Stimulated activated CD8-positive, alpha-beta memory T cell treated with anti-CD3 and anti-CD28 coated beads, Interleukin-12 subunit alpha, Interleukin-12 subunit beta, amount 100 ng/mL, for 1 hour (primary cell): ENCODE results near the gene CYP20A1.
A peak's percentile ranks its signal among the peaks of the same experiment; 100 is the strongest.
"Not testable (repeated sequence)": the region's sequence is repeated elsewhere in the genome, so short reads cannot be mapped to it uniquely, and the experiment has no call there.

Experiments used
- DNase-seq: peaks from one replicate; pipeline ENCODE4 v3.0.0-alpha.2; 2020; ENCODE audit warnings: low read depth

CYP20A1 gene, protein sequence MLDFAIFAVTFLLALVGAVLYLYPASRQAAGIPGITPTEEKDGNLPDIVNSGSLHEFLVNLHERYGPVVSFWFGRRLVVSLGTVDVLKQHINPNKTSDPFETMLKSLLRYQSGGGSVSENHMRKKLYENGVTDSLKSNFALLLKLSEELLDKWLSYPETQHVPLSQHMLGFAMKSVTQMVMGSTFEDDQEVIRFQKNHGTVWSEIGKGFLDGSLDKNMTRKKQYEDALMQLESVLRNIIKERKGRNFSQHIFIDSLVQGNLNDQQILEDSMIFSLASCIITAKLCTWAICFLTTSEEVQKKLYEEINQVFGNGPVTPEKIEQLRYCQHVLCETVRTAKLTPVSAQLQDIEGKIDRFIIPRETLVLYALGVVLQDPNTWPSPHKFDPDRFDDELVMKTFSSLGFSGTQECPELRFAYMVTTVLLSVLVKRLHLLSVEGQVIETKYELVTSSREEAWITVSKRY

DNA sequence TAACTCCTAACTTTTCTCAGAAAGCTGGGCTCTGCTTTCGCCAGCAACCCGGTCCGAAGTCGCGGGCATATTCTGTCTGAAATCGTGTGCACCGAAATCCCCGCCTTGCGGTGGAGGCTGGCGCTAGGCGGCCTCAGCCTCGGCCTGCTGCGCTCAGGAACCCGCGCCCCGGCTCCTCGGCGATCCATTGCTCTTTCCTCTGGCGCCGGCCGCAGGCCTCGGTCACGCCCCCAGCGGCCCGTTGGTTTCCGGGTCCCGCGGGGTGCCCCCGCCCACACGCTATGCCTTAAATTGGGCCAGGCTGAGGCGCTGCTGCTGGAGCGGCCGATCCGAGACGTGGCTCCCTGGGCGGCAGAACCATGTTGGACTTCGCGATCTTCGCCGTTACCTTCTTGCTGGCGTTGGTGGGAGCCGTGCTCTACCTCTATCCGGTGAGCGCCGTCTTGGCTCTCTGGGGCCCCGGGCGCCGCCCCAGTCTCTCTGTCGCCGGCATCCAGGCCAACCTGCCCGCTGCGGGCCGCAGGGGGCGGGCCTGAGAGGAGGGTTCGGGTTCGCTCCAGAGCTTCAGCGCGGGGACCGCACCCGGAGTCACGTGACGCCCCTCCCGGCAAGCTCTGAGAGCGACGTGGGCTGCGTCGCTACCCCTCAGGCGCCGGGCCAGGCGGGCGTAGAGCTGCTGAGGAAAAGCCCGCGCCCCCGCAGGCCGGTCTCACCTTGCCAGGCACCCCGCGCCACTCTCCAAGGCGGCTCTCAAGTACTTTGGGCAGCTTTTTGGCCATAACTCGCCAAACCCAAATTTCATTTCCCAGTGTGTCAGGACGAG lies at the start of gene CYP20A1:
TSS of gene CYP20A1 (plus strand) at position 315 of the 823 bp plus-strand sequence. CDS start at position 360, 45 bp downstream.
- DNase-seq: peak; percentile 95

DNA sequence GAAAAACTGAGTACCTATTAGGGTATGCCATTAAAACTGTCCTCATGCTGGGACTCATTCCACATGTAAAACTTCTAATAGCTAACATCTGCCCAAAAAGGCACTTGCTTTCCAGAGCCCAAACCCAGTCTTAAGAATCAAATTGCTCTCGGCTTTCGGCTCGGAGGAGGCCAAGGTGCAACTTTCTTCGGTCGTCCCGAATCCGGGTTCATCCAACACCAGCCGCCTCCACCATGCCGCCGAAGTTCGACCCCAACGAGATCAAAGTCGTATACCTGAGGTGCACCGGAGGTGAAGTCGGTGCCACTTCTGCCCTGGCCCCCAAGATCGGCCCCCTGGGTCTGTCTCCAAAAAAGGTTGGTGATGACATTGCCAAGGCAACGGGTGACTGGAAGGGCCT lies 48.3 kb upstream of the CYP20A1 start:
- not testable (repeated sequence) for DNase-seq

DNA sequence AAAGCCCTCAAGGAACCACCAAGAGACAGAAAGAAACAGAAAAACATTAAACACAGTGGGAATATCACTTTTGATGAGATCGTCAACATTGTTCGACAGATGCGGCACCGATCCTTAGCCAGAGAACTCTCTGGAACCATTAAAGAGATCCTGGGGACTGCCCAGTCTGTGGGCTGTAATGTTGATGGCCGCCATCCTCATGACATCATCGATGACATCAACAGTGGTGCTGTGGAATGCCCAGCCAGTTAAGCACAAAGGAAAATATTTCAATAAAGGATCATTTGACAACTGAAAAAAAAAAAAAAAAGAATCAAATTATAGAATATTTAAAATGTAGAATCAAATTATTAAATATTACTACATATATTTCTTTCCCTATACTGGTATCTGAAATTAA lies 47.8 kb upstream of the CYP20A1 start:
- DNase-seq: not testable (repeated sequence)

DNA sequence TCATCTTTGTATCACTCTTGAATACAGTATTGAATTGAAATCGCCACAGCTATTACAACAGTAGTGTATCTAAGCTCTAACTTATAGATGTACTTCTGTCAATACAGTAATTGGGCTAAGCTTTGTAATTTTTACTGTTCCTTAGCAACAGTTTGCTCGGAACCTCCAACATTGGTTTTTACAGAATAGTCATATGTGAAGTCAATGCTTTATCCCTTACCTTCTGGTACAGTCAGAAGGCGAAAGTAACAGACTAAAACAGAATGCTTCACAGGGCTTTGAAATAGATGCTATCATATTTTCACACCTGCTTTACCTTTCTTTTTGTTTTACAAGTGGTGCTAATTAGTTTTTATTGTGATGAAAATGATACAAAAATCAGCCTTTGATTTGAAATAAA lies 46.9 kb upstream of the CYP20A1 start:
- DNase-seq: no peak

DNA sequence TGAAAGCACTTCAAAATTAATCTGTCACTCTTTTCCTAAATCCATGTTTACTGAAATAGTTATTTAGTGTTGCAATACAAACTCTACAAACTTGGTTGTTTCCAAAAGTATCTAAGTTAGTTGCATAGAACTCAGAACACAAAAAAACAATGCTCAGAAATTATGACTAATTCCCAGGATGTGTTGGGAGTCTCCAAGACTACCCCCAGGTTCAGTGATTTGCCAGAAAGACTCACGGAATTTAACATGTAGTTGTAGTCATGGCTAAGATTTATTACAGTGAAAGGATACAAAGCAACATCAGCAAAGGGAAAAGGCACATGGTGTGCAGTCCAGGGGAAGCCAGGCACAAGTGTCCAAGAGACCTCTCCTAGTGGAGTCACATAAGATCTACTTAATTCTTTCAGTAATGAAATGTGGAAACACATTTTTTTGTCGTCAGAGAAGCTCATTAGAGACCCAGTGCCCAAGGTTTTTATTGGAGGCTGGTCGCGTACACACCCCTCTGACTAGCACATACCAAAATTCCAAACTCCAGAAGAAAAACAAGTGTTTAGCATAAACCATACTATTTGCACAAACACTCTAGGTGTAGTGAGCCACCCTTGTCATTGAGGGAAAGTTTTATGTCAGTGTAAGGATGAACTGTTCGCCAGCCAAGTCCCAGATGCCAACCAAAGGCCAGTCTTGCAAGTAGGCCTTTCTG lies 43.3 kb upstream of the CYP20A1 start:
- no peak for DNase-seq

DNA sequence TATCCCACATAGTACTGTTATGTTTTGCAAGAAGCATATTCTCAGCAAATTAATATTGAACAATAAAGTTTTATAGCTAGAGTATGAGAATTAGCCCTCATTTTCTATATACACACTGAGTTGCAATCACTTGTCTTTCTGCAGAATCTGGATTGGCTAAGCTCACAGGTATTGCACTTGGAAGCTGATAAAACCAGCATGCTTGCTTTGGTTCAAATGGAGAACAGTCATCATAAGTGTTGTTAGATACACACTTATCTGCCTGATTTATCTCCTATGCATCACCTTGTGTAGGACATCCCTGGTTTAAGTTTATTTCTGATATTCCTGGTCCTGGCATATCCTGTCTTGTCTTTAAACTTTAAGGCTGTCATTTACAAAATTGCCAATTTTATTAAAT lies 38.0 kb upstream of the CYP20A1 start:
- DNase-seq: no peak

DNA sequence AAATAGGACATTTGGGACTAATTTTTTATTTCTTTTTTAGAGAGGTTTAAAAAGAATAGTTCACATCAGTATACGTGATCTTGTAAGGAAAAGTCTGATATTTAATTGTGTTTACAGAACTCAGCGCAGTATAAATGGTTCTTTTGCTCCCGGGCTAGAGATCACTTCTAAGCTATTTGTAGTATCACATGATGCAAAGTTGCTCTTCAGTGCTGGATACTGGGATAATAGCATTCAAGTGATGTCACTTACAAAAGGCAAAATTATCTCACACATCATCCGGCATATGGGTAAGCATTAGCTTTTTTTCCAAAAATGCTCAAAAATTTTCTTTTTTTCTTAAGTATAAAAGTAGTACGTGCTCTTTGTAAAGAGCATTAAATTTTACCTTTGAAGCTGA lies 37.4 kb upstream of the CYP20A1 start:
- no peak for DNase-seq

DNA sequence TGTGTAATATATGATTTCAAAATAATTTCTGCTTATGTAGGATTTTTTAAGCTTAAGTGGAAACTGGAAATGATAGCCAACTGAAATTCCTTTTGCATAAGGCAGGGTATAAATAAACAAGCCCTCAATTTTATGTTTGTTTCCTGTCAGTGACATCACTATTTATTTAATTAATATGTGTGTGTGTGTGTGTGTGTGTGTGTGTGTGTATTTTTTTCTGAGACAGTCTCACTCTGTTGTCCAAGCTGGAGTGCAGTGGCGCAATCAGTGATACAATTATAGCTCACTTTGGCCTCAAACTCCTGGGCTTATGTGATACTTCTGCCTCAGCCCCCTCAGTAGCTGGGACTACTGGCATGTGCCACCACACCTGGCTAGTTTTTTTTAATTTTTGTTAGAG lies 29.3 kb upstream of the CYP20A1 start:
- DNase-seq: no peak

DNA sequence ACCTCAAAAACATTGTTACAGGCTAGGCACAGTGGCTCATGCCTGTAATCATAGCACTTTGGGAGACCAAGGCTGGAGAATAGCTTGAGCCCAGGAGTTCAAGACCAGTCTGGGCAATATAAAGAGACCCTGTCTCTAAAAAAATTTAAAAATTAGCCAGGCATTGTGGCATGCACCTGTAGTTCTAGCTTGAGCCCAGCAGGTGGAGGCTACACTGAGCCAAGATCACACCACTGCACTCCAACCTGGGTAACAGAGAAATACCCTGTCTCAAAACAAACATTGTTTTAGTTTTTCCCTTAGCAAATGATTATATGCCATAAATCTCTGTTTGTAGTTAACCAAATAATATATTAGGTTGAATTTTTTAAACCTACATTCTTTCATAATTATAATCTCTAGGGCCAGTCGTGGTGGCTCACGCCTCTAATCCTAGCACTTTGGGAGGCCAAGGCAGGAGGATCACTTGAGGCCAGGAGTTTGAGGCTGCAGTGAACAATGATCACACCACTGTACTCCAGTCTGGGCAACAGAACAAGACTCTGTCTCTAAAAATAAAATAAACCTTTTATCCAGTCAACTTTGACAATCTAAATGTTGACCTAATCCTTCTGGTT lies 13.3 kb upstream of the CYP20A1 start:
- DNase-seq: peak; percentile 13

DNA sequence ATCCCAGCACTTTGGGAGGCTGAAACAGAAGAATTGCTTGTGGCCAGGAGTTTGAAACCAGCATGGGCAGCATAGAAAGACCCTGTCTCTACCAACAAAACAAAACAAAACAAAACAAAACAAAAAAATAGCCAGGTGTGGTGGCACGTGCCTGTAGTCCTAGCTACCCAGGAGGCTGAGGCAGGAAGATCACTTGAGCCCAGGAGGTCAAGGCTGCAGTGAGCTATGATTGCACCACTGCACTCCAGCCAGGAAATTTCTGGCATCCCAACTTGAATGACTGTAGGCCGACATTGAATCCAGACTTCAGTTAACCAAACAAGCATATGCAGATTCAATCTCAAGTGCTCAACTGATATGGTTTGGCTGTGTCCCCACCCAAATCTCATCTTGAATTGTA lies 9.1 kb upstream of the CYP20A1 start:
- DNase-seq: not testable (repeated sequence)

DNA sequence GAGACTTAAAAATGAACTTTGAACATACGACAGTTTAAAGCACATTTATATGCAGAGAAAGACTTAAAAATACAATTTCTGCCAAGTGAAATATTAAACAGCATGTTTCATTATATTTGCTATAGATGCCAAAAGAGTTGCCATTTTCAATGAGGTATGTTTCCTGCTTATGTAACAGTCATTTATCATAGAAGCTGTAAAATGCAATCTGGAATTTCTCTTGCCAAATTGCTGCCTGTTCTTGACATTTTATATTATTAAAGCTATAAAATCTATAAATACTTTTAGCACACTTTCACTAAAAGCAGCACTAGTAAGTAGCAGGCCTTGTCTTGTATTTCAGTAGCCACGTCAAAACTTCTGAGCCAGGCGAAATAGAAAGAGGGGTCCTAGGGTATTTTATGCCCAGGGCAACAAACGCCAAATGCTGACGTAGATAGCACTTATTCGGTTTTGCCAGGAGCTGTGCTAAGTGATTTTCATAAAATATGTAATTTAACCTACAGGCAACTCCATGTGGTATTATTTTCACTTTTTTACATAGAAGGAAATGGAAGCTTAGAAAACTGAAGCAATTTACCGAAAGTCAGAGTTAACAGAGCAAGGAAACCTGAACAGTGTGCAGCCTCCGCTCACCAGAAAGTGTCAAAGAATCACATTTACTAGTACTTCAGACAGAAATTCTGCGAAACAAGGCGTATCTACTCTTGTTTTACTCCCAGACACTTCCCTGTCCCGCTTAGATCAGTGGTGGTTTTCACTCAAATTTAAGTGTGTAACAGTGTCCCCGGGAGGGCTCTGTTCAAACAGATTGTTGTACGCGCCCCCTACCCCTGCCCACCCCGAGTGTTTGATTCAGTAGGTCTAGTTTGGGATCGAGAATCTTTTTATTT lies 1.2 kb upstream of the CYP20A1 start:
- DNase-seq: no peak

DNA sequence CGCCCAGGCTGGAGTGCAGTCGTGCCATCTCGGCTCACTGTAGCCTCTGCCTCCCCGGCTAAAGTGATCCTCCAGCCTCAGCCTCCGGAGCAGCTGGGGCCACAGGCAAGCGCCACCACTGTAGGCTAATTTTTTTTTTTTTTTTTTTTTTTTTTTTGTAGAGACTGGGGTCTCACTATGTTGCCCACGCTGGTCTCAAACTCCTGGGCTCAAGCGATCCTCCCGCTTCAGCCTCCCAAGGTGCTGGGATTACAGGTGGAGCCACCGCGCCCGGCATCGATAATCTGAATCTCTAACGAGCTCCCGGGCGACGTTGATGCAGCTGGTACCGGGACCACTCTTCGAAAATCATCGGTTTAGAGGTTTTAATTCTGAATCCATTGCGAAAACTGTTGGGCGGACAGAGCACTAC lies 520 bp upstream of the CYP20A1 start:
- no peak for DNase-seq

DNA sequence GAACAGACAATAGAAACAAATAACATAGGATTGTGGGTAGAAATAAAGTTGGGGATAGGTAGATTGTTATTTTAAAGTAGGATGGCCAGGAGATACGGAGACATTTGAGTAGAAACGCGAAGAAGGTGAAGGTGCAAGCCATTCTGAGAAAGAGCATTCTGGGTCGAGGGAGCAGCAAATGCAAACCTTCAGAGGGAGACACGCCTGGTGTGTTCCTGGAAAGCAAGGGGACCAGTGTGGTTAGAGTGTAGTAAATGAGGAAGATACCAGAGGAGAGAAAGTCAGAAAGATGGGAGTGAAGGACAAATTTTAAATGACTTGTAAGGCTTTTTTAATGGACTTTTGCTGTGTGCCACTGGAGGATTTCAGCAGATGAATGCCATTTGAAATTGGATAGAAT lies 1.7 kb downstream of the CYP20A1 start:
- DNase-seq: no peak

DNA sequence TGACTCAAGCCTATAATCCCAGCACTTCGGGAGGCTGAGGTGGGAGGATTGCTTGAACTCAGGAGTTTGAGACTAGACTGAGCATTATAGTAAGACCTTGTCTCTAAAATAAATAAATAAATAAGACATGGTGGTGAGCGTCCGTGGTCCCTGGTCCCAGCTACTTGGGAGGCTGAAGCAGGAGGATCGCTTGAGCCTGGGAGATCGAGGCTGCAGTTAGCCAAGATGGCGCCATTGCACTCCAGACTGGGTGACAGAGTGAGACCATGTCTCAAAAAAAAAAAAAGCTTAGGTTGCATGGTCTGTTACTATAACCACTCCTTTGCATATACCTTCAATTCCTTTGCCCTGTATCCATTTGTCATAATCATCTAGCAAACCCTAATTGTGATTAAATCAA lies 3.7 kb downstream of the CYP20A1 start:
- DNase-seq: no peak

DNA sequence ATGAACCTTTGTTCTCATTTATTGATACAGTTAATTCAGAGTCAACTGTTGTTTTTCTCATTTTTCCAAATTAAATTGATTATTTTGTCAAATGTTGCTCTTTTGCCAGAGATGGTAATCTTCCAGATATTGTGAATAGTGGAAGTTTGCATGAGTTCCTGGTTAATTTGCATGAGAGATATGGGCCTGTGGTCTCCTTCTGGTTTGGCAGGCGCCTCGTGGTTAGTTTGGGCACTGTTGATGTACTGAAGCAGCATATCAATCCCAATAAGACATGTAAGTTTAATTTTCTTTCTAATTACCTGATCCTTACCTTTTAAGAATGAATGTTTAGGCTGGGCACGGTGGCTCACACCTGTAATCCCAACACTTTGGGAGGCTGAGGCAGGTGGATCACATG lies 7.8 kb downstream of the CYP20A1 start:
- no peak for DNase-seq

DNA sequence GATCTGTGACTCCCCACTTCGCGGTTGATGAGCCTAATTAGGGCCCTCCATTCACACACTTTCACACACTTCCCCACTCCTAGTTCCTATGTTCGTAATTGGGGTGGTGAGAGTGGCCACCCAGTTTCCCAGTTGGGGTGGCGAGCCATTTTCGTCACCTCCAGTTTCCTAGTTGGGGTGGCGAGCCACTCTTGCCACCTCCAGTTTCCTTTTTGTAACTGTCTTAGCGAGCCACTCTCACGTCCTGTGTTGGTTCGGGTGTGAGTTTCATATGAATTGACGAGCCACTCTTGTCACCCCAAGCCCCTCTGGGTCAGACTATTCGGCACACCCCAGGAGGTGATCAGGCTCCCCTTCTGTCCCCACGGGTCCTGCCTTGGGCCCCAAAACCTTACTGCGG lies 14.0 kb downstream of the CYP20A1 start:
- no peak for DNase-seq

DNA sequence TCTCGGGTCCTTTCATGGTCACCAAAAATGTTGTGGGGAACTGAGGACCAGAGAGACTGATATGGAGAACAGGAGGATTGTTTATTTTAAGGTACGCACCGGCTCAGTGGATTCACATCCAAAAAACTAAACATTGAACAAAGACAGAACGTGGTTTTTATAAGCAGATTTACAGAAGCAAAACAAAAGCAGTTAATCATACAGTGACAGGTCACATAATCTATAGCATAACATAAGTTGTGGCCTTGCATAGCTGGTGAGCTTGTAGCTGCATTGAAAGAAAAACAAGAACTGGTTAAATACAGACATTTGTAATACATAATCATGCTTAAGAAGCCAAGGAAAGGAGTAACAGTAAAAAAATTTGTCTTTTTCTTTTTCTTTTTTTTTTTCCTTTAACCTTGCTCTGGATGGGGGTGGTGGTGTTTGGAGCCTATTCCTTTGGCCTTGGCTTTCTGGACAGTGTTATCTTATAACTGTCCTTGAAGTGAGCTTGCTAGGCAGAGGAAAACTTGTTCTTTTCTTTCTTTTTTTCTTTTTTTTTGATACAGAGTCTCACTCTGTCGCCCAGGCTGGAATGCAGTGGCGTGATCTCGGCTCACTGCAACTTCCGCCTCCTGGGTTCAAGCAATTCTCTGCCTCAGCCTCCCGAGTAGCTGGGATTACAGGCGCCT lies 14.7 kb downstream of the CYP20A1 start:
- DNase-seq: not testable (repeated sequence)

DNA sequence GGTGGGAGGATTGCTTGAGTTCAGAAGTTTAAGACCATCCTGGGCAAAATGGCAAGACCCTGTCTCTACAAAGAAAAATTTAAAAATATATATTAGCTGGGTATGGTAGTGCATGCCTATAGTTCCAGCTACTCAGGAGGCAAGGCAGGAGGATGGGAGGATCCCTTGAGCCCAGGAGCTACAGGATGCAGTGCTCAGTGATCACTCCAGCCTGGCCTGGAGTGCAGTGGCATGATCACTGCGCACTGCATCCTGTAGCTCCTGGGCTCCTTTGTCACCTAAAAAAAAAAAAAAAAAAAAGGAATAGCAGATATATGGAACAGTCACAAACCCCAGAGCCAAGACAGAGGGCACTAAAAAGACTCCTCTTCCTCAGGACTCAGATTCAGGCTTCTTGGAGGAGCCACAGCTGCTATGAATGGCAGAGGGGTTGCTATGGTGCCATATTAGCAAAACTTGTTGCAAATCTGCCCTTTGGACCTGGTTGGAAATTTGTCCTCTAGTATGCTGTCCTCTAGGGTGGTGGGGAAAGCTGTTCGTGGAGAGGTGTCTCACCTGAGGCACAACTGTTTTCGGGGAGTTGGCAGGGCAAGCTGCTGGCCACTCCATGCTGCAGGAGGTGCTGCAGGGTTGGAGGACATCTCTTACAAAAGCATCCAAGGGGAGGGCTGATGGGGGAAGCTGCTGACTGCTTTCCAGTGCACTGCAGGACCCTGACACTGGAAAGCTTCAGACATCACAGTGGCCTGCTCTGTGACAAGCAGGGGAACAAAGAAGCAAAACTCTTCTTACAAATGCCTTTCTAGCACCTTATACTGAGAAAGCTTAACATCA lies 22.7 kb downstream of the CYP20A1 start:
- DNase-seq: no peak

DNA sequence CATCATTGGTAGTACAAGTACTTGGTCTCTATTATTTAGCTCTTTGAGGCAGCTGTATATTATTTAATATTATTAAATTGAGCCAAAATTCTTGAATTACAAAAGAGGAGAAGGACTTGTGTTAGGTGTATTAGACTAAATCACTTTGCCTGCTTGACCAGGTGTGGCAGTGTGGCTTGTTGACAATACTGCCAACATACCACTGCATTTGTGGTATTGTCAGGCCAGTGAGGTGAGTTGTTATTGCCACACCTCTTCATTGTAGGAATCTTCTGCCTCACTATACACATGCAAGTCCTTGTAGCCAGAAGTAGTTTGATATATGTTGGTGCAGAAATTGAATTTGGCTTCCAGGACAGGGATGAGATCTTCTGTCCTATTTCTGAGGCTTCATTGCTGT lies 40.5 kb downstream of the CYP20A1 start:
- DNase-seq: no peak
